Smooth muscle cell (in vitro differentiated cells): Measurements from ENCODE around the gene ATM. TPM values are rescaled to one million over a fixed set of nuclear protein-coding genes. Genes with fewer than 3 reads are reported as not detected.

Experiments used
- DNase-seq: peaks from one replicate; lab custom pipeline; 2025; ENCODE audit not compliant: unreplicated experiment; lab: John Stamatoyannopoulos, UW
- H2AFZ ChIP-seq: fragments of 200-600 bp; sonication (generic); 2 replicates; pipeline ENCODE4 v1.6.0; 2016; ENCODE audit warnings: antibody characterized with exemption, low read depth, mild to moderate bottlenecking
- H3F3A ChIP-seq: fragments of 200-600 bp; sonication (generic); 2 replicates; pipeline ENCODE4 v1.6.0; 2017; ENCODE audit warnings: antibody characterized with exemption, low read depth
- H3K27ac ChIP-seq: fragments of 200-600 bp; sonication (generic); 2 replicates; pipeline ENCODE4 v1.5.1; 2016; ENCODE audit warnings: low read depth, mild to moderate bottlenecking
- H3K27me3 ChIP-seq: fragments of 200-600 bp; sonication (generic); 2 replicates; pipeline ENCODE4 v1.6.1; 2016; ENCODE audit warnings: low read depth, mild to moderate bottlenecking
- H3K36me3 ChIP-seq: fragments of 200-600 bp; sonication (generic); 2 replicates; pipeline ENCODE4 v1.5.1; 2016; ENCODE audit warnings: low read depth
- H3K4me1 ChIP-seq: fragments of 200-600 bp; sonication (generic); 2 replicates; pipeline ENCODE4 v1.5.1; 2016; ENCODE audit warnings: low read depth
- H3K4me2 ChIP-seq: fragments of 200-600 bp; sonication (generic); 2 replicates; pipeline ENCODE4 v1.6.0; 2016; ENCODE audit warnings: mild to moderate bottlenecking
- H3K4me3 ChIP-seq: fragments of 200-600 bp; sonication (generic); 2 replicates; pipeline ENCODE4 v1.5.1; 2016; ENCODE audit warnings: mild to moderate bottlenecking
- H3K79me2 ChIP-seq: fragments of 200-600 bp; sonication (generic); 2 replicates; pipeline ENCODE4 v1.6.0; 2016; ENCODE audit warnings: low read depth, mild to moderate bottlenecking
- H3K9ac ChIP-seq: fragments of 200-600 bp; sonication (generic); 2 replicates; pipeline ENCODE4 v1.6.0; 2016; ENCODE audit warnings: low read depth
- H3K9me3 ChIP-seq: fragments of 200-600 bp; sonication (generic); replicated peaks from 2 replicates; pipeline ENCODE4 v1.5.1; 2016; ENCODE audit warnings: low read depth
- H4K20me1 ChIP-seq: fragments of 200-600 bp; sonication (generic); 2 replicates; pipeline ENCODE4 v1.6.0; 2016; ENCODE audit warnings: low read depth
- WGBS: methylation state at CpG from one replicate; pipeline ENCODE4 v1.1.7; 2016; ENCODE audit warnings: low lambda C conversion rate; 5-methylcytosine and 5-hydroxymethylcytosine counted together
- polyA plus RNA-seq: library from polyadenylated mRNA; unstranded; fragments of >200 nt; fragmentation: Nextera tagmentation; extraction: Ambion mirVana; gene quantifications from 2 replicates; pipeline ENCODE4 v1.2.1, GENCODE V29; 2016
- total RNA-seq: library from RNA; depleted of rRNA; stranded (reverse); fragments of >200 nt; gene quantifications from 2 replicates; pipeline ENCODE4 v1.2.3, GENCODE V29; 2014
- TF ChIP-seq, protein P1 (sequence below): fragments of 200-600 bp; sonication (generic); IDR thresholded peaks from 2 replicates; pipeline ENCODE4 v1.5.1; 2017; ENCODE audit warnings: borderline replicate concordance, mild to moderate bottlenecking, antibody characterized with exemption; ENCODE audit not compliant: insufficient read depth, poor library complexity, severe bottlenecking

The ATM gene
- total and polyA plus RNA-seq, 2 experiments from 2014 or later: 7.6 to 64.6 TPM

DNA sequence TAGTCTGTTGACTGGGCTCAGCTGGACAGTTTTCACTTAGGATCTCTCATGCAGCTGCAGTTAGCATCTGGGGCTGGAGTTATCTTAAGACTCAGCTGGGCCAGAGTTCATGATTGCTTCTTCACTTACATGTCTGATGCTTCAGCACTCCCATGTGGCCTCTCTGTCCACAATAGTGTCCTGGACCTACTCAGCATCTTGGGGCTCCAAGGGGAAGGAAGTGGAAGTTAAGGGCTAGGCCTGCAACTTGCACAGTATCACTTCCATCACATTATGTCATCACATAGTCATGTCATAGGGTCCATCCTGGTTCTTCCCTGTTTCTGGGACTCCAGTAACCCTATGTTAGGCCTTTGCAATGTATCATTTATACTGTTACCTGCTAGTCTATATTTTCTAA, 128.6 kb downstream of the ATM start:
- no peaks in the 10 kb centered on the region for H3K79me2 ChIP-seq
- no peak overlapping the region for H3K4me3 ChIP-seq
- H2AFZ ChIP-seq: no peak overlapping the region
- H3K27me3 ChIP-seq: no peaks in the 10 kb centered on the region
- no peaks in the 10 kb centered on the region for H3F3A ChIP-seq
- peaks cover 8% of the 10 kb centered on the region for H3K36me3 ChIP-seq
- no peak overlapping the region for H3K9ac ChIP-seq
- H3K9me3 ChIP-seq: no peaks in the 10 kb centered on the region
- no peaks in the 10 kb centered on the region for H3K4me1 ChIP-seq
- TF ChIP-seq, protein P1, sequence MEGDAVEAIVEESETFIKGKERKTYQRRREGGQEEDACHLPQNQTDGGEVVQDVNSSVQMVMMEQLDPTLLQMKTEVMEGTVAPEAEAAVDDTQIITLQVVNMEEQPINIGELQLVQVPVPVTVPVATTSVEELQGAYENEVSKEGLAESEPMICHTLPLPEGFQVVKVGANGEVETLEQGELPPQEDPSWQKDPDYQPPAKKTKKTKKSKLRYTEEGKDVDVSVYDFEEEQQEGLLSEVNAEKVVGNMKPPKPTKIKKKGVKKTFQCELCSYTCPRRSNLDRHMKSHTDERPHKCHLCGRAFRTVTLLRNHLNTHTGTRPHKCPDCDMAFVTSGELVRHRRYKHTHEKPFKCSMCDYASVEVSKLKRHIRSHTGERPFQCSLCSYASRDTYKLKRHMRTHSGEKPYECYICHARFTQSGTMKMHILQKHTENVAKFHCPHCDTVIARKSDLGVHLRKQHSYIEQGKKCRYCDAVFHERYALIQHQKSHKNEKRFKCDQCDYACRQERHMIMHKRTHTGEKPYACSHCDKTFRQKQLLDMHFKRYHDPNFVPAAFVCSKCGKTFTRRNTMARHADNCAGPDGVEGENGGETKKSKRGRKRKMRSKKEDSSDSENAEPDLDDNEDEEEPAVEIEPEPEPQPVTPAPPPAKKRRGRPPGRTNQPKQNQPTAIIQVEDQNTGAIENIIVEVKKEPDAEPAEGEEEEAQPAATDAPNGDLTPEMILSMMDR: no peak
- H3K27ac ChIP-seq: no peak overlapping the region
- DNase-seq: no peak
- H4K20me1 ChIP-seq: no peaks in the 10 kb centered on the region
- no peak overlapping the region for H3K4me2 ChIP-seq

DNA sequence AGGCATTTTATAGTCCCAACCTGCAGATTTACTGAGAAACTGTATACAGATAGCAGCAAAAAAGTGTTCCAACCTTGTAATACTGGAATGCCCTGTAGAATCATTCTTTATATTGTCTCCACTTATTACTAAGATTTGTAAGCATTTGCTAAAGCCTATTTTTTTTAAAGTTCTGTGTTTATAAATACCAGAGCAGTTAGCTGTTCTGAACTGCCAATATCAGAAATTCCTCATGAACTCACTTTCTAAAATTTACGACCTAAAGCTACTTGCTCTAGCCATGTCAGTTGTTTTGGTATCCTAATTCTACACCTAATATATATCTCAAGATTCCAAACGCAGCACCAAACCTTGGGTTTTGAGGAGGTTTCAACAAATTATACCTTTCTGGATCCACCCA, 141.3 kb downstream of the ATM start:
- Histone ChIP-seq H4K20me1 (no peaks in the 10 kb centered on the region), H3K36me3 (no peaks in the 10 kb centered on the region), H3K4me1 (no peaks in the 10 kb centered on the region), H3K4me3 (no peak overlapping the region), H3K79me2 (no peaks in the 10 kb centered on the region), H2AFZ (no peak overlapping the region), H3K4me2 (no peak overlapping the region), H3F3A (no peaks in the 10 kb centered on the region), H3K27ac (no peak overlapping the region), H3K9me3 (no peaks in the 10 kb centered on the region), H3K9ac (no peak overlapping the region), H3K27me3 (no peaks in the 10 kb centered on the region)
- TF ChIP-seq, protein P1: no peak
- DNase-seq: no peak
- WGBS: 90% methylated on average over 2 of the region's 2 CpGs

DNA sequence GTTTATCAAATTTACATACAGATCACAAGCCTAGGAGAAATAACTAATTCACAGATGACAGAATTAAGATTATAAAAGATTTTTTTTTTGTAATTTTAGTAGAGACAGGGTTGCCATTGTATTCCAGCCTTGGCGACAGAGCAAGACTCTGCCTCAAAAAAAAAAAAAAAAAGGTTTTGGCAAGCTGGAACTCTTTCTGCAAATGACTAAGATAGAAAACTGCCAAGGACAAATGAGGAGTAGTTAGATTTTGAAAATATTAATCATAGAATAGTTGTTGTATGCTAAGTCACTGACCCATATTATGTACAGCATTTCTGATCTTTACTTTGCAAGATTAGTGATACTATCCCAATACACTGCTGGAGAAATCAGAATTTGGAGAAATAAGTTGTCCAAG, 145.3 kb downstream of the ATM start:
- H4K20me1 ChIP-seq: no peaks in the 10 kb centered on the region
- H3K9ac ChIP-seq: no peak overlapping the region
- no peaks in the 10 kb centered on the region for H3K9me3 ChIP-seq
- no peak overlapping the region for H3K4me3 ChIP-seq
- 100% methylated on average over 1 of the region's 1 CpG for WGBS
- H2AFZ ChIP-seq: no peak overlapping the region
- H3K27me3 ChIP-seq: no peaks in the 10 kb centered on the region
- no peaks in the 10 kb centered on the region for H3K4me1 ChIP-seq
- H3K4me2 ChIP-seq: no peak overlapping the region
- DNase-seq: no peak
- no peaks in the 10 kb centered on the region for H3K79me2 ChIP-seq
- no peak overlapping the region for H3K27ac ChIP-seq
- TF ChIP-seq, protein P1: no peak
- H3K36me3 ChIP-seq: no peaks in the 10 kb centered on the region
- H3F3A ChIP-seq: no peaks in the 10 kb centered on the region

DNA sequence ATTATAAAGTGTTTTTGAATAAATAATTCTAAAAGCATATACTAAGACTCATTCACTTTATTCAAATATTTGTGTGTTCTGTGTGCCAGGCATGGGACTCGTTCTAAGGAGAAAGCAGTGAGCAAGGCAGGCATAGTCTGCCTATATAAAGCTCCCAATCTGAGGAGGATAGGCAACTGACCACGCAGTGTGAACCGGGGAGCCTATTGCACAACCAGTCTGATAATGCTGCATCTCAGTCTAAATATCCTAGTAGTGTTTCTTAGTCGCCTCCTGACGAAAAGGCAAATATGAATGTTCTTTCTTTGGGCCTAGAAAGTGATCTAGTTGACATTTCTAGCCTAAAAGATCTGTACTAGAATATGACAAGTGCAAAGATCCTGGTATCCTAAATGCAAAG, 146.2 kb downstream of the ATM start:
- no peak for DNase-seq
- H3K4me1 ChIP-seq: no peaks in the 10 kb centered on the region
- WGBS: 80% methylated on average over 5 of the region's 5 CpGs

More for the DNA sequence above, 146.2 kb downstream of the ATM start:
- Histone ChIP-seq H3K9me3 (no peaks in the 10 kb centered on the region), H3K27me3 (no peaks in the 10 kb centered on the region), H2AFZ (no peak overlapping the region), H3K9ac (no peak overlapping the region), H4K20me1 (no peaks in the 10 kb centered on the region), H3F3A (no peaks in the 10 kb centered on the region), H3K4me2 (no peak overlapping the region), H3K27ac (no peak overlapping the region), H3K79me2 (no peaks in the 10 kb centered on the region), H3K36me3 (no peaks in the 10 kb centered on the region), H3K4me3 (no peak overlapping the region)
- TF ChIP-seq, protein P1: no peak
